ENCODE results near the gene MRPS33. TPM values are rescaled to one million over a fixed set of nuclear protein-coding genes. Genes with fewer than 3 reads are reported as not detected.

MRPS33 gene
- total and polyA plus RNA-seq, 10 of the 15 experiments (the other 5 are each of a cell fraction or from before 2014, with no cell fraction given): 48.4 to 372 (median 124) TPM

- WGBS (ENCODE audit: insufficient coverage, insufficient replicate concordance, low lambda C conversion rate, missing lambda C conversion rate): 24% methylated on average over 2 of the region's 2 CpGs
- ChIA-PET SMC1A (ENCODE audit: uncharacterized antibody, unreplicated experiment) (interaction anchor here (0.7 to 2.9 kb wide), 8 partner anchors 29 to 307 kb away, joined by 3 to 18 read pairs (median 3); no protein-coding TSS in a partner anchor), RAD21 (ENCODE audit: unreplicated experiment) (interaction anchor here (0.9 to 2.3 kb wide), 3 partner anchors 171 to 377 kb away, joined by 3 to 8 read pairs (median 6); no protein-coding TSS in a partner anchor), POLR2A (interaction anchor here (1.1 kb wide), 1 partner anchor 63 kb away, joined by 4 read pairs; no protein-coding TSS in a partner anchor), CTCF (interaction anchor here (1.0 to 3.5 kb wide), 6 partner anchors 8 to 307 kb away, joined by 3 to 51 read pairs (median 4); no protein-coding TSS in a partner anchor)
- no peak overlapping the region for H3K4me3 ChIP-seq
- DNase-seq (ENCODE audit: low read depth, low spot score): no peak
- H2AFZ ChIP-seq (ENCODE audit: control insufficient read depth, low read depth, low read length): no peak overlapping the region
- H3K4me2 ChIP-seq (ENCODE audit: control insufficient read depth, insufficient read depth): no peak overlapping the region
- no peak for FAIRE-seq
- no peaks in the 10 kb centered on the region for H3K4me1 ChIP-seq (ENCODE audit: control insufficient read depth, insufficient read depth, low read length)
- H3K27ac ChIP-seq (ENCODE audit: control insufficient read depth, insufficient read depth): no peak overlapping the region
- no peak for TF ChIP-seq IRF5 (IDR thresholded peaks at IDR 0.05; ENCODE audit: borderline replicate concordance)
- H3K79me2 ChIP-seq (ENCODE audit: control insufficient read depth, insufficient read depth, low read length): no peaks in the 10 kb centered on the region
- intact Hi-C loops (cut with micrococcal nuclease; ENCODE audit: unreplicated experiment): no loop called here
- no peak for ATAC-seq
- no peaks in the 10 kb centered on the region for H3K27me3 ChIP-seq (replicated peaks in 1 of 2; ENCODE audit: control insufficient read depth in 2 of 2, insufficient read depth in 2 of 2, low read length in 1 of 2)
- in situ Hi-C loops (cut with MboI): no loop called here
- no peaks in the 10 kb centered on the region for H4K20me1 ChIP-seq (ENCODE audit: control insufficient read depth, insufficient read depth)
- H3K9me3 ChIP-seq (replicated peaks; ENCODE audit: control insufficient read depth, insufficient read depth, low read length): no peaks in the 10 kb centered on the region; the same call in 2 of the 3 replicates
- no peaks in the 10 kb centered on the region for H3K36me3 ChIP-seq (ENCODE audit: control insufficient read depth in 2 of 2, insufficient read depth in 2 of 2, low read length in 1 of 2)
- no TSS peak for BruUV-seq (replicated peaks)
- no peak overlapping the region for H3K9ac ChIP-seq (ENCODE audit: control insufficient read depth, insufficient read depth, low read length)
Measured at GRCh38 chr7:140982508-140982907, 32.2 kb downstream of the MRPS33 start.

- no peak overlapping the region for H3K9ac ChIP-seq (ENCODE audit: control insufficient read depth, insufficient read depth, low read length)
- no peaks in the 10 kb centered on the region; the same call in 2 of the 3 replicates for H3K9me3 ChIP-seq (replicated peaks; ENCODE audit: control insufficient read depth, insufficient read depth, low read length)
- POLR2A ChIA-PET: no interaction called here
- no peak overlapping the region for H3K4me2 ChIP-seq (ENCODE audit: control insufficient read depth, insufficient read depth)
- 3% methylated on average over 2 of the region's 2 CpGs for WGBS (ENCODE audit: insufficient coverage, insufficient replicate concordance, low lambda C conversion rate, missing lambda C conversion rate)
- SMC1A ChIA-PET (ENCODE audit: uncharacterized antibody, unreplicated experiment): interaction anchor here (1.0 to 2.9 kb wide), 4 partner anchors 58 to 307 kb away, joined by 3 to 18 read pairs (median 7); no protein-coding TSS in a partner anchor
- intact Hi-C loops (cut with micrococcal nuclease; ENCODE audit: unreplicated experiment): no loop called here
- H3K4me1 ChIP-seq (ENCODE audit: control insufficient read depth, insufficient read depth, low read length): no peaks in the 10 kb centered on the region
- no peak overlapping the region for H2AFZ ChIP-seq (ENCODE audit: control insufficient read depth, low read depth, low read length)
- no peak for ATAC-seq
- no peak for FAIRE-seq
- no peaks in the 10 kb centered on the region for H4K20me1 ChIP-seq (ENCODE audit: control insufficient read depth, insufficient read depth)
- in situ Hi-C loops (cut with MboI): no loop called here
- H3K79me2 ChIP-seq (ENCODE audit: control insufficient read depth, insufficient read depth, low read length): no peaks in the 10 kb centered on the region
- RAD21 ChIA-PET (ENCODE audit: unreplicated experiment): interaction anchor here (1.1 to 2.3 kb wide), 2 partner anchors 171 to 306 kb away, joined by 6 to 8 read pairs; no protein-coding TSS in a partner anchor
- no peak overlapping the region for H3K4me3 ChIP-seq
- no peak for DNase-seq (ENCODE audit: low read depth, low spot score)
- no TSS peak for BruUV-seq (replicated peaks)
- no peaks in the 10 kb centered on the region for H3K36me3 ChIP-seq (ENCODE audit: control insufficient read depth in 2 of 2, insufficient read depth in 2 of 2, low read length in 1 of 2)
- H3K27ac ChIP-seq (ENCODE audit: control insufficient read depth, insufficient read depth): no peak overlapping the region
- no peaks in the 10 kb centered on the region for H3K27me3 ChIP-seq (replicated peaks in 1 of 2; ENCODE audit: control insufficient read depth in 2 of 2, insufficient read depth in 2 of 2, low read length in 1 of 2)
- CTCF ChIA-PET: interaction anchor here (1.2 to 3.5 kb wide), 5 partner anchors 8 to 306 kb away, joined by 3 to 51 read pairs (median 4); no protein-coding TSS in a partner anchor
- TF ChIP-seq SREBF2 (IDR thresholded peaks at IDR 0.05; ENCODE audit: low read length): no peak
- no peak for TF ChIP-seq PKNOX1 (IDR thresholded peaks at IDR 0.05)
- TF ChIP-seq MYB (IDR thresholded peaks at IDR 0.05; ENCODE audit: borderline replicate concordance, low read depth, low read length): no peak
- TF ChIP-seq TBL1XR1 (IDR thresholded peaks at IDR 0.05; ENCODE audit: low read depth, low read length): no peak
- TF ChIP-seq MEF2A (IDR thresholded peaks at IDR 0.05; ENCODE audit: insufficient read depth, low read depth, low read length): no peak
- TF ChIP-seq NKRF (conservative IDR thresholded peaks at IDR 0.05): no peak
- TF ChIP-seq ESRRA (IDR thresholded peaks at IDR 0.05; ENCODE audit: low read length): no peak
- no peak for TF ChIP-seq ZZZ3 (IDR thresholded peaks at IDR 0.05; ENCODE audit: control insufficient read depth, insufficient read length, low read depth)
- TF ChIP-seq POLR2A (IDR thresholded peaks at IDR 0.05; ENCODE audit: low read depth, low read length): no peak
- TF ChIP-seq RBBP5 (conservative IDR thresholded peaks at IDR 0.05): no peak
Measured at GRCh38 chr7:140981951-140982350, 32.8 kb downstream of the MRPS33 start.

Data from GM12878 (cell line).